Endodermal cell (in vitro differentiated cells): Measurements from ENCODE around the gene ABCD2. TPM values are rescaled to one million over a fixed set of nuclear protein-coding genes. Genes with fewer than 3 reads are reported as not detected.
"Not testable (repeated sequence)": the region's sequence is repeated elsewhere in the genome, so short reads cannot be mapped to it uniquely, and the experiment has no call there.

ENCODE experiments used
- DNase-seq: peaks from one replicate; pipeline ENCODE4 v3.0.0-alpha.2; 2017
- H3K27ac ChIP-seq: 2 replicates; pipeline ENCODE4 v1.5.1; 2013; ENCODE audit warnings: mild to moderate bottlenecking, low read depth, low read length, moderate library complexity
- H3K27me3 ChIP-seq: 2 replicates; pipeline ENCODE4 v1.6.1; 2013; ENCODE audit warnings: mild to moderate bottlenecking, low read length, moderate library complexity; ENCODE audit not compliant: insufficient read depth, control insufficient read depth, poor library complexity, severe bottlenecking
- H3K36me3 ChIP-seq: 2 replicates; pipeline ENCODE4 v1.7.0; 2013; ENCODE audit warnings: mild to moderate bottlenecking, low read length, moderate library complexity; ENCODE audit not compliant: control insufficient read depth, insufficient read depth
- H3K4me1 ChIP-seq: one replicate; pipeline ENCODE4 v1.7.0; 2013; ENCODE audit warnings: low read length; ENCODE audit not compliant: control insufficient read depth, insufficient read depth
- H3K4me3 ChIP-seq: 2 replicates; pipeline ENCODE4 v1.5.1; 2013; ENCODE audit warnings: mild to moderate bottlenecking, low read length, moderate library complexity
- H3K9ac ChIP-seq: 2 replicates; pipeline ENCODE4 v1.6.1; 2013; ENCODE audit warnings: mild to moderate bottlenecking, low read length, moderate library complexity; ENCODE audit not compliant: poor library complexity, severe bottlenecking; ENCODE audit errors: extremely low read depth
- H3K9me3 ChIP-seq: 2 replicates; pipeline ENCODE4 v1.6.1; 2013; ENCODE audit warnings: mild to moderate bottlenecking, low read length, moderate library complexity; ENCODE audit not compliant: control insufficient read depth
- H3K27ac Mint-ChIP-seq: 2 replicates; pipeline ENCODE4 v1.8.0; 2020; ENCODE audit warnings: mixed read lengths
- H3K27me3 Mint-ChIP-seq: 2 replicates; pipeline ENCODE4 v1.8.0; 2021; ENCODE audit warnings: mild to moderate bottlenecking, mixed read lengths; ENCODE audit not compliant: insufficient read depth
- H3K36me3 Mint-ChIP-seq: 2 replicates; pipeline ENCODE4 v1.8.0; 2020; ENCODE audit warnings: low read depth, mixed read lengths
- H3K4me1 Mint-ChIP-seq: 2 replicates; pipeline ENCODE4 v1.8.0; 2020; ENCODE audit warnings: mixed read lengths
- H3K4me3 Mint-ChIP-seq: 2 replicates; pipeline ENCODE4 v1.8.0; 2020; ENCODE audit warnings: mild to moderate bottlenecking, moderate library complexity, mixed read lengths
- H3K9me3 Mint-ChIP-seq: 2 replicates; pipeline ENCODE4 v1.8.0; 2020; ENCODE audit warnings: mild to moderate bottlenecking, mixed read lengths
- CTCF ChIP-seq: fragments of 200-600 bp; sonication (generic); conservative IDR thresholded peaks from 2 replicates; pipeline ENCODE4 v1.5.0; 2021; ENCODE audit warnings: antibody characterized with exemption, mild to moderate bottlenecking
- WGBS, 2 experiments: methylation state at CpG; one replicate each; pipeline versions ENCODE4 v1.1.5 to v1.1.7; 2013; ENCODE audit warnings: missing lambda C conversion rate in 2 of 2, mixed read lengths in 1 of 2; ENCODE audit not compliant: insufficient coverage in 1 of 2, insufficient read length in 1 of 2; 5-methylcytosine and 5-hydroxymethylcytosine counted together
- total RNA-seq, 2 donors: library from RNA; stranded (reverse); fragmentation: NEBNext Ultra II Directional in 1 of 2; extraction: Animal tissue kit (Norgen Biotek cat#: 25700) in 1 of 2; gene quantifications; 2 replicates in 1 of 2; 3 replicates in 1 of 2; pipeline ENCODE4 v1.2.1, GENCODE V29; 2021

ABCD2 gene
- total RNA-seq, 2 donors from 2014 or later: not detected

- Histone ChIP-seq H3K4me1 (no peaks in the 10 kb centered on the region), H3K27me3 (no peaks in the 10 kb centered on the region), H3K27ac (no peak overlapping the region), H3K9ac (no peak overlapping the region), H3K4me3 (no peak overlapping the region), H3K36me3 (no peaks in the 10 kb centered on the region), H3K9me3 (no peaks in the 10 kb centered on the region)
- H3K9me3 Mint-ChIP-seq: no peaks in the 10 kb centered on the region
- peaks cover 2% of the 10 kb centered on the region for H3K4me1 Mint-ChIP-seq
- TF ChIP-seq CTCF: no peak
- H3K27ac Mint-ChIP-seq: no peak overlapping the region
- no peaks in the 10 kb centered on the region for H3K27me3 Mint-ChIP-seq
- H3K36me3 Mint-ChIP-seq: no peaks in the 10 kb centered on the region
- H3K4me3 Mint-ChIP-seq: no peak overlapping the region
- no peak for DNase-seq
These were observed 16.5 kb downstream of the ABCD2 start for GRCh38 chr12:39603065-39603464.

GRCh38 chr12:39601951-39602350 lies 17.7 kb downstream of the ABCD2 start:
- H3K27ac Mint-ChIP-seq, H3K4me3 Mint-ChIP-seq, H3K9ac ChIP-seq, DNase-seq, H3K27ac ChIP-seq, H3K36me3 ChIP-seq, H3K9me3 Mint-ChIP-seq, H3K4me3 ChIP-seq, H3K9me3 ChIP-seq, H3K27me3 ChIP-seq, H3K4me1 Mint-ChIP-seq, H3K4me1 ChIP-seq, H3K36me3 Mint-ChIP-seq, H3K27me3 Mint-ChIP-seq: not testable (repeated sequence)
- 79 to 93% methylated on average over 2 to 3 of the region's 3 CpGs for WGBS, 2 experiments

GRCh38 chr12:39595928-39596327 lies 23.7 kb downstream of the ABCD2 start:
- Histone ChIP-seq H3K4me1 (no peaks in the 10 kb centered on the region), H3K27ac (no peak overlapping the region), H3K9ac (no peak overlapping the region), H3K36me3 (no peaks in the 10 kb centered on the region), H3K27me3 (peaks cover 3% of the 10 kb centered on the region), H3K4me3 (no peak overlapping the region), H3K9me3 (no peaks in the 10 kb centered on the region)
- 43 to 97% methylated on average over 1 to 2 of the region's 2 CpGs for WGBS, 2 experiments
- TF ChIP-seq CTCF: no peak
- no peaks in the 10 kb centered on the region for H3K27me3 Mint-ChIP-seq
- no peak overlapping the region for H3K4me3 Mint-ChIP-seq
- H3K27ac Mint-ChIP-seq: no peak overlapping the region
- DNase-seq: no peak
- no peaks in the 10 kb centered on the region for H3K9me3 Mint-ChIP-seq
- H3K4me1 Mint-ChIP-seq: no peaks in the 10 kb centered on the region
- no peaks in the 10 kb centered on the region for H3K36me3 Mint-ChIP-seq

GRCh38 chr12:39592295-39592694 lies 27.3 kb downstream of the ABCD2 start:
- no peaks in the 10 kb centered on the region for H3K4me1 ChIP-seq
- H3K27ac Mint-ChIP-seq: no peak overlapping the region
- H3K4me1 Mint-ChIP-seq: no peaks in the 10 kb centered on the region
- H3K9me3 ChIP-seq: no peaks in the 10 kb centered on the region
- H3K4me3 ChIP-seq: no peak overlapping the region
- no peak for TF ChIP-seq CTCF
- no peak overlapping the region for H3K27ac ChIP-seq
- no peak overlapping the region for H3K4me3 Mint-ChIP-seq
- no peak for DNase-seq
- no peaks in the 10 kb centered on the region for H3K36me3 ChIP-seq
- H3K36me3 Mint-ChIP-seq: no peaks in the 10 kb centered on the region
- no peaks in the 10 kb centered on the region for H3K27me3 Mint-ChIP-seq
- no peak overlapping the region for H3K9ac ChIP-seq
- H3K27me3 ChIP-seq: peaks cover 9% of the 10 kb centered on the region
- no peaks in the 10 kb centered on the region for H3K9me3 Mint-ChIP-seq
